Keratinocyte (primary cell): ENCODE measurements around the gene NBEAL2.

ENCODE experiments used
- EZH2 ChIP-seq: IDR thresholded peaks from one replicate; pipeline ENCODE4 v1.6.1; 2012; ENCODE audit warnings: inconsistent platforms, mild to moderate bottlenecking, low read length, moderate library complexity
- TF ChIP-seq, protein P1 (sequence below), 3 experiments: IDR thresholded peaks in 1 of 3; conservative IDR thresholded peaks in 1 of 3; optimal IDR thresholded peaks in 1 of 3; 2 replicates in 2 of 3; 3 replicates in 1 of 3; pipeline versions ENCODE3 to v1.5.1; 2011; ENCODE audit warnings: low read length in 3 of 3, mild to moderate bottlenecking in 3 of 3, moderate library complexity in 2 of 3, control low read depth in 1 of 3, inconsistent platforms in 1 of 3; ENCODE audit not compliant: insufficient read depth in 2 of 3; ENCODE audit errors: extremely low read depth in 1 of 3

DNA sequence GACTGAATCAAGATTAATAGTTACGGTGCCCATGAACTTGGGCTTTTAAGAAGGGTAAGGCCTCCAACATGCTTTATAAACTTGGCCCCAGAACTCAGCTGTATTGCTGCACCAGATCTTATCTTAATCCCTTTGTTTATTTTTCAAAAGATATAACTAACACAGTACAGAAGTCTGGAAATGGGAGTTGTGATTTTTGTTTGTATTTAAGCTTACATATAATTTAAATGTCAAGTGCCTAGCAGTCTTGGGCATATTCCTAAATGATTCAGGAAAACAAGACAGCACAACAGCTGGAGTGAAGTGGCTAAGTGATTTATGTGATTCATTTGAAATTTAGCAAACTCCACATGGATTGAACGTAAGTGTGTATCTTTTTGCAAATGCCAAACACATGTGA, 56.2 kb downstream of the NBEAL2 start:
- TF ChIP-seq, protein P1, sequence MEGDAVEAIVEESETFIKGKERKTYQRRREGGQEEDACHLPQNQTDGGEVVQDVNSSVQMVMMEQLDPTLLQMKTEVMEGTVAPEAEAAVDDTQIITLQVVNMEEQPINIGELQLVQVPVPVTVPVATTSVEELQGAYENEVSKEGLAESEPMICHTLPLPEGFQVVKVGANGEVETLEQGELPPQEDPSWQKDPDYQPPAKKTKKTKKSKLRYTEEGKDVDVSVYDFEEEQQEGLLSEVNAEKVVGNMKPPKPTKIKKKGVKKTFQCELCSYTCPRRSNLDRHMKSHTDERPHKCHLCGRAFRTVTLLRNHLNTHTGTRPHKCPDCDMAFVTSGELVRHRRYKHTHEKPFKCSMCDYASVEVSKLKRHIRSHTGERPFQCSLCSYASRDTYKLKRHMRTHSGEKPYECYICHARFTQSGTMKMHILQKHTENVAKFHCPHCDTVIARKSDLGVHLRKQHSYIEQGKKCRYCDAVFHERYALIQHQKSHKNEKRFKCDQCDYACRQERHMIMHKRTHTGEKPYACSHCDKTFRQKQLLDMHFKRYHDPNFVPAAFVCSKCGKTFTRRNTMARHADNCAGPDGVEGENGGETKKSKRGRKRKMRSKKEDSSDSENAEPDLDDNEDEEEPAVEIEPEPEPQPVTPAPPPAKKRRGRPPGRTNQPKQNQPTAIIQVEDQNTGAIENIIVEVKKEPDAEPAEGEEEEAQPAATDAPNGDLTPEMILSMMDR (optimal IDR thresholded peaks at IDR 0.05 in 1 of 3, IDR thresholded peaks at IDR 0.05 in 1 of 3, conservative IDR thresholded peaks at IDR 0.05 in 1 of 3; ENCODE audit: extremely low read depth in 1 of 3, insufficient read depth in 2 of 3, low read length in 3 of 3), result no peak
- TF ChIP-seq EZH2, result no peak
